Limb (tissue), 2 donors: ENCODE data around the gene LUZP4.
"Not testable (repeated sequence)": the region's sequence is repeated elsewhere in the genome, so short reads cannot be mapped to it uniquely, and the experiment has no call there.

Source experiments
- DNase-seq, 2 donors: peaks; one replicate each; pipeline ENCODE4 v3.0.0-alpha.2; 2016; ENCODE audit errors: extremely low spot score in 2 of 2

The LUZP4 gene, protein sequence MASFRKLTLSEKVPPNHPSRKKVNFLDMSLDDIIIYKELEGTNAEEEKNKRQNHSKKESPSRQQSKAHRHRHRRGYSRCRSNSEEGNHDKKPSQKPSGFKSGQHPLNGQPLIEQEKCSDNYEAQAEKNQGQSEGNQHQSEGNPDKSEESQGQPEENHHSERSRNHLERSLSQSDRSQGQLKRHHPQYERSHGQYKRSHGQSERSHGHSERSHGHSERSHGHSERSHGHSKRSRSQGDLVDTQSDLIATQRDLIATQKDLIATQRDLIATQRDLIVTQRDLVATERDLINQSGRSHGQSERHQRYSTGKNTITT

DNA sequence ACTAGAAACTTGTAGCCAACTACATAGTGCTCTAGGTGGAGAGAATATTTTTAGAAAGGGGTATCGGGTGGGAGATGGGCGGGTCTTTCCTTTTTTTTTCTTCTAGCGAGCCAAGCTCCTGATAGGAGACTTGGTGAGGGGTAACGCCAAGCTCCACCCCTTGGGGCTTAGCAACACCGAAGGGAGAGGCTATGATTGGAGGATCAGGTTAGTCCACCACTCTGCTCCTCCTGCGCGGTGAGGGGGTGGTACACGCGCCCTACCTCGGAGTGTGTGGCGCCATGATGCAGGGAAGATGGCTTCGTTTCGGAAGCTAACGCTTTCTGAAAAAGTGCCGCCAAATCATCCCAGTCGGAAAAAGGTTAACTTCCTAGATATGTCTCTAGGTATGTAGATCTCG is at the start of gene LUZP4:
TSS of gene LUZP4 (plus strand) at position 251 of the 400 bp plus-strand sequence. CDS start at position 296, 45 bp downstream.
- DNase-seq, result no peak

DNA sequence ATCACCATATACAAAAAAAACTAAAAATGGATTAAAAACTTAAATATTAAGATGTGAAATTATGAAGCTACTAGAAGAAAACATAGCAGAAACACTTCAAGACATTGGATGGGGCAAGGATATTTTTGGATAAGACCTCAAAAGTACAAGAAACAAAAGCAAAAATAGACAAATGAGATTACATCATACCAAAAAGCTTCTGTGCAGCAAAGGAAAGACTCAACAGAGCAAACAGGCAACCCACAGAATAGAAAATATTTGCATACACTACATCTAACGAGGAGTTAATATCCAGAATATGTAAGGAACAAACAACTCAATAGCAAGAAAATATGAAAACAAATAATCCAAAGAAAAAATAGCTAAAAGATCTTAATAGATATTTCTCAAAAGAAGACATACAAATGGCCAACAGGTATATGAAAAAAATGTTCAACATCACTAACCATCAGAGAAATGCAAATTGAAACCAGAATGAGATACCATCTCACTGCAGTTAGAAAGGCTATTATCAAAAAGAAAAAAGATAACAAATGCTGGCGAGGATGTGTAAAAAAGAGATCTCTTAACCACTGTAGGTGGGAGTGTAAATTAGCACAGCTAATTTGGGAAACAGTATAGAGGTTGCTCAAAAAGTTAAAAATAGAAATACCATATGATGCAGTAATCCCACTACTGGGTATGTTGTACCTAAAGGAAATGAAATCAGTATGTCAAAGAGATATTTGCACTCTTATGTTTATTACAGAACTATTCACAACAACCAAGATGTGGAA is 37.9 kb upstream of the LUZP4 start:
- no peak for DNase-seq

DNA sequence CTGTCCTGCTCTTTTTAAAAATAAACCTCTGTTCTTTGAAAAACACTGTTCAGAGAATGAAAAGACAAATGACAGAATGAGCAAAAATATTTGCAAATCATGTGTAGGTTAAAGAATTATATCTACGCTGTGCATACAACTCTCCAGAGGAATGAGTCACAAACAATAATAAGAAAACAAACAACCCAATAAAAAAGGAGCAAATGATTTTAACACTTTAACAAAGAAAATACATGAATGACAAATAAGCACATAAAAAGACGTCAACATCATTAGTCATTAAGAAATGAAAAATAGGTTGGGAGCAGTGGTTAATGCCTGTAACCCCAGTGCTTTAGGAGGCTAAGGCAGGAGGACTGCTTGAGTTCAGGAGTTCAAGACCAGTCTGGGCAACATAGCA is 34.5 kb upstream of the LUZP4 start:
- DNase-seq, result no peak

DNA sequence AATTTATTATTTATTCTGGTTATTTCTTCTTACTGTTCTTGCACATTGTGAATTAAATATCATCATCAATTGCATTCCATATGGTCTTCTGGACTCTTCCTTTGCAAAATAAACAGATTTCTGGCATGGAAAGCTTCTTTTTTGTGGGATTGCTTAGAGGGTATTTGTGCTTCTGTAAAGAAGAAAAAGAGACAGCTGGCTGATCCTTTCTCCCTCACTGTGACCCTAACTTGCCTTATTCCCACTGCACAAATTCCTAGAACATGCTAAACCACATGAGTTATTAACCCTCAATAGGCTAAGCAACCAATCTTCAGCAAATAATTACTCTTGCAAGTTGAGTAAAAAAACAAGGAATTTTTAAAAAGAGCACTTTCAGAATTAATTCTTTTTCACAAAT is 31.8 kb upstream of the LUZP4 start:
- no peak for DNase-seq

DNA sequence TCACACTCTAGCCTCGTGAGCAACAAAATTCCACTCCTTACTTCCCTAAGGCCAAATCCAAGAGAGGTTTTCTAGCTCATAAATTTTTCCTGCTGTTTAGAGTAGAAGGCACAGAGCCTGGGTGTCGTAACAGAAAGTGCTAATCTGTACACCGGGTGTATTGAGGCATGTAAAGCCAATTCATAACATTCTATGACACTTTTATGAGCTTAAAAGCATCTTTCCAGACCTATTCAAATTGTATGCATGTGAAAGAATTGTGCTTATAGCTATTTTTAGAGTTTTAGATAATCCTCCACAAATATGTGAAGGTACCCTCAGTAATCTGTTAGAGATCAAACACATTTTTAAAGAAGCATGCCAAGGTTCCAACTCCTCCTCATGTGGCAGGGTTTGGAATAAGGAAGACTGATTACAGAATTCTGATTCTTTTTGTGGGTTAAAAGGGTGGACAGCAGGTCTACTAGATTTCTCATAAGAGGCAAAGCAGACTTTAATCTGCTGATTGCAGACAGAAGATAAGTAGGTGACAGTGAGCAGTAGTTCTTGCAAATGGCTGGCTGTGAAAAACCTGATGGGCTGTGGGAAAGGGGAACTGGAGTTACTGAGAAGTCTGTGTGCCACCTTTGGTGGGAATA is 30.2 kb upstream of the LUZP4 start:
- DNase-seq, result no peak

DNA sequence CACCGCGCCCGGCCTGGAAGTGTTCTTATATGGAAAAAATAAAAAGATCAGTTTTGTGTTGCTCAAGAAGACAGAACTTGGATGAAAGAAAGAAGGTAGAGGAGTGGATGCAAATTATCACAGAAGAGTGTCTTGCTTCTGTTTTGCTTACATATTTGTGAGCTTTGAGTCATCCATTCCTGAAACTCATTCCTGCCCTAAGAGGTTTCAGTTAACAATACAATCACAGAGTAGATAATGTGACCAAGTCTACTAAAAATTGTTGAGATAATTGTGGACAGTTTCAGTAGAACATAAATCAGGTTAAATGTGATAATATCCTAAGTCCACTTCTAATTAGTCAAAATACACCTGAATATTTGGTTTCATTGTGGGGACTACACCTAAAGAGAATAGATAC is 29.2 kb upstream of the LUZP4 start:
- DNase-seq, result no peak

DNA sequence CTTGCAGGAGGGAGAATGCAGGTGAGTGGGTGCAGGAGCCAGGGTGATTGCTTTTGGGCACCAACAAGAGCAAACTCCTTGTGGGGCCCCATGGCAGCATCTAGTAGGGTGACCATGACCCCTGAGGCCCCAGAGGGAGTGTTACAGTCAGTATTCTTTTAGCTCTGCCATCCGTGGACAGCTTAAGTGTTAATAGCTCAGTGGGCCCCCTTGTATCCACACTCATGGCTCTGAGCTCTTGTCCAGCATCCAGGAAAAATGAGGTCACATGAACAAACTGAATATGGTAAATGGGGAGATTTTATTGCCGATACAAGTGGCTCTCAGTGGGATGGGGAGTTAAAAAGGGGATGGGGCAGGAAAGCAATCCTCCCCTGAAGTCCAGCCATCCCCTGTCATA is 28.4 kb upstream of the LUZP4 start:
- DNase-seq, result no peak

DNA sequence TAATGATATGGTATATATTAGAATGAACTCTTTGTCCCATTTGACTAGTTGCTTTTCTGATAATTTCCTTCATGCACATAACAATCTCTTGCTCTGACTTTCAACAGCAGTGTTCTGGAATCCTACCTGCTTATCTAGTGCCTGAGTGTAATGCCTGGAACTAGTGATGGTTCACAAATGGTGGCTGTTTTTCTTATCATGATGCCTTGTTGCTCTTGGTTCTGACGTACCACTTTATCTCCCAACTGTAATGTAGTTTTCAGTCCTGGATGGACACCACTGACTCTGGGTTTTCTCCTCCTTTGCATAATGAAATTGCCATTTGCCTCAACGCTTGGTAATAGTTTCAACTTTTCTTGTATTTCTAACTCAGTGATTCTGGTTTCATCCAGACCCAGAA is 25.5 kb upstream of the LUZP4 start:
- no peak for DNase-seq

DNA sequence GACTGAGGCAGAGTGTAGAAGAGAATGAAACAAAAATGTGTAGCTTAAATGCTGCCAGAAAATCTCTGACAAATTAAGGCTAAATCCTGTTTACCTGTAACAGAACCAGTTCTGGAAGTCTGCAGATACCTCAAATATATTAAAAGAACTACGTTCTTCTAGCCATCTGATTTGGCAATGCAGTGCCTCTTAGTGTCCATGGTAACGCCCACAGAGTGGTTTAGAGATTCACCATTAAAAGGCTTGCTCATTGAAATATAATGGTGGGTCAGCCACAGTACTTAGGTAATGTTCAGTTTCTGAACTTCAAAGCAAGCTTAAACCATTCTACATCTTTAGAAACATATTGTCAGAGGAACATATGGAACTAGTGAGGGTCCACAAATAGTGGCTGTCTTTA is 23.2 kb upstream of the LUZP4 start:
- no peak for DNase-seq

DNA sequence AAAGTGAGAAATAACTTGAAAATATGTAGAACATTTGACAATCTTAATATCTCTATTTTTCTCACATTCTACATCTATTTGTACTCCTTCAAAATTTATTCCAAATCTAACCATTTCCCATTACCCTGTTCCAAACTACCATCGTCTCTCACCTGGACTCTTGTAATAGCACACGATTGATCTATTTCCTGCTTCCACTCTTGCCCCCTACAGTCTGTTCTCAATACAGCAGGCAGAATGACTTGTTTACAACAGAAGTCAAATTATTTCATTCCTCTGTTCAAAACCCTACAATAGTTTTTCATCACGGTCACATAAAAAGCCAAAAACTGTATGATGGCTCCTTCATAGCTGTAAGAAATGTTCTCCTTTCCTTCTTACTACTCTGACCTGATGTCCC is 21.1 kb upstream of the LUZP4 start:
- no peak for DNase-seq

DNA sequence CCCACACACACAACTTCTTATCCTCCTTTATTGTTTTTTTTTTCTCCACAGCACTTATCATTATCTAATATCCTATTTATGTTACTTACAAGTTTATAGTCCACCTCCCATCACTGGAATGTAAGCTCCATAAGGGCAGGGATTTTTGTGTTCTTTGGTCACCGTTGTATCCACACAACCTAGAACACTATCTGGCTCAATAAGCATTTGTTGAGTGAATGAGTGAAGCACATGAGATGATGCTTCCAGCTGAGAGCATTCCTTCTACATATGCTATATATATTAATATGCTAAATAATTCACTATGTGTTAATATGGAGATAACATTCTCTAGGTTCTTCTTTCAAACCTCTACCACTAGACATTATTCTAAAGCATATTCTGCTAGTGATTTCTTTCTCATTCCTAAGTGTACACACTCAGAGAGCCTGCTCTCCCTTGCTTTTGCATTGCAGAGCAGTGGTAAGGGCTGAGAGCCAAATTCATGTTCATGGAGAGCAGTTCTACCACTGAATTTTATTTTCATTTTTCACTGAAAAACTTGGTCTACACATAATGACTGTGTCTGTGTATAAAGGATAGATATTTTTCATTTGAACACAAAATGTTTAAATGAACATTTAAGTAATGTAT is 20.3 kb upstream of the LUZP4 start:
- no peak for DNase-seq

DNA sequence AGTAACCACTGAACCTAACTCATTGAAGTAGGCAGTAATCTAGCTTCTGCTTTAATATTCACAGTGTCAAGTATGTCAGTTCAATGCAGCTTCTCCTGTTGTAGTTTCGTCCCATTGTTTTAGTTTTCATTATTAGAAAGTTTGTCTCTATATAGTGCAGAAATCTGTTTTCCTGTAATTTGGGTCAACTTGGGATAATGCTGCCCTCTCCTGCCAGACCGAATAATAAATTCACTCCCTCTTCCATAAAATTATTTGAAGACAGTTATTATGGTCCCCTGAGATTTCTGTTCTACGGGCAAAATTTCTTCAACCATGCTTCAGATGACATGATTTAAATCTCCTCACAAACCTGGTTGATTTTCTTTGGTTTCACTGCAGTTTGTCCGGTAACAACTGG is 4.6 kb upstream of the LUZP4 start:
- DNase-seq, result no peak

DNA sequence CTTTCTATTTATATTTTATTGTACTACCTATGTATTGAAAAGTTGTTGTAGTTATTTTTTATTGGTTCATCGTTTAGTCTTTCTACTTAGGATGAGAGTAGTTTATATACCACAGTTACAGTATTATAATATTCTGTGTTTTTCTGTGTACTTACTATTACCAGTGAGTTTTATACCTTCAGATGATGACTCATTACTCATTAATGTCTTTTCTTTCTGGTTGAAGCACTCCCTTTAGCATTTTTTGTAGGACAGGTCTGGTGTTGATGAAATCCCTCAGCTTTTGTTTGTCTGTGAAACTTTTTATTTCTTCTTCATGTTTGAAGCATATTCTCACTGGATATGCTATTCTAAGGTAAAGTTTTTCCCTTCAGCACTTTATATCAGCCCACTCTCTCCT is 7.7 kb downstream of the LUZP4 start:
- DNase-seq, result no peak

DNA sequence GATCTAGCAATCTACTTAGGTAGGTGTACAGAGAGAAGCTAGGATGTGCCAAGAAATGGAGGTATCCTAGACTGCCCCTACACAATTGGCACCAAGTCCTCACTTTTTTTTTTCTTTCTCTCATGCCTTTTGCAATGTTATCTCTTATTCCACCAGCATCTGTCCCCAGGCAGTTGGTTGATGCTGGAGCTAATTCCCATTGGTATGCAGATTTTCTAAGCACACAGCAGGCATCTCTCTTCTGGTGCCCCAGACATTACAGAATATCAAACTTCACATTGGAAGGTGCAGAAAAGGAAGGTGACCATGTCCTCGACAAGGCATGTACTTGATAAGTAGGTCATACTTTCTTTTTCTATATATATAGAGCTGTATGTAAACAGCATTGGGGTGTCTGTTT is 21.6 kb downstream of the LUZP4 start:
- no peak for DNase-seq

DNA sequence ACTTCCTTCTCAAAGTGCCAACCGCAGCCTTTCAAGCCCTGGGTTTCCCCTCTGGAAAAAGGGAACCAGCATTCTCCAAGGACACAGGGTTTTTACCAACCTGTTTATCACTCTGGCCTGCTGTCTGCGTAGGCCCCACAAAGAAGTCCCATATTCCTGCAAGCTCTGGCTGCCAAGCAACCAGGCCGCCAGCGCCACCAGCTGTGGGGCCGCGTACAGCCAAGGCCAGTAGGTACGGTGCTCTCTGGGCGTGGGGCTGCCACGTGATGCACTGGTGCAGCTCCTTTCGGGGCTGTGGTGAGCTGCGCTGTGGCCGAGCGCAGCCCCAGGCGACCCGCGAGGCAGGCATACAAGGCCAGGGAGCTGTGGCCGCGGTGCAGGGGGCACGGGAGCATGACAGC is 22.1 kb downstream of the LUZP4 start:
- peak in 1 of 2 donors; percentile 29 for DNase-seq

DNA sequence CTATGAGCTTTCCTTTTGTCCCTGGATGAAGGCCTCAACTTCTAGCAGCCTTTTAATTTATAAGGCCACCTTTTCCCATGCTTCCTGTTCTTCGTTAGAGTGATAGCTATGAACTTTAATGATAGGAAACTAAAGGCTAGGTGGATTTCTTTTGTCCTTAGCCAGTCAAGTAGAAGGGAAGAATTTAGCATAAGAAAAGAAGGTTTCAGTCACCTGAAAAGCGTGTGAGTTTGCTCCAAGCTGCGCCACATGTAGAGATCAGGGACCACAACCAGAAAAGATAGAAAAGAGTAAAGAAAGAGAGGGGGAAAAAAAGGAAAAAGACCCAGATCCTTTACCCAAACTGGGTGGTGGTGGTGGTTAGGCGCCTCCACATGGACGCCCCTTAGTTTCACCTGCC is 28.6 kb downstream of the LUZP4 start:
- DNase-seq, result no peak

DNA sequence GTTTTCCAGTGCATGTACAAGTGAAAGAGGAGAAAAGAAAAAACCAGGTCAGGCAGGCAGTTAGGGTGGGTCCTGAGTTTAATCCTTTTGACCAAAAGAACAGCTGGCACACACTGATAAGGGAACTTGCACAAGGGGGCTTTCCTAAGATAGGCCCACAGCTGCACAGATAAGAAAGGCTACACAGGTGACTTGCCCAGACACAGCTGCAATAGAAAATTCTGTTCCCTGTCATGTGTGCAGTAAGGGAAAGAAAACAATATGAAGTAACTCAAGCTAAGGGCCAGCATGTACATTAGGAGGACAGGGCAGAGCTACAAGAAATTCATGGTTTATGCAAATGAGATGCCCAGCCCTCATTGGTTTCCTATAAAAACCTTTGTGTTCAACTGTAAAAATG is 32.9 kb downstream of the LUZP4 start:
- no peak for DNase-seq

DNA sequence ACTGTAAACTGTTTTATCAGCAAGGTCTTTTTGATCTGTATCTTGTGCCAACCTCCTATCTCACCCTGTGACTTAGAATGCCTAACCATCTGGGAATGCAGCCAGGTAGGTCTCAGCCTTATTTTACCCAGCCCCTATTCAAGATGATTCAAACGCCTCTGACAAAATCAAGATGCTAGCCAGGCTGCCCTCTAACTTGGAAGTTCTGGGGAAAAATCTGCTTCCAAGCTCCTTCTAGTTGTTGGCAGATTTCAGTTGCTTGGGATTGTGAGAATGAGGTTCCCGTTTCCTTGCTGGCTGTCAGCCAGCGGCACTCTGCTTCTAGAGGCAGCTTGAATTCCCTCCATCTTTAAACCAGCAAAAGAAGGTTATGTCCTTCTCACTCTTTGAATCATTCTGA is 34.7 kb downstream of the LUZP4 start:
- DNase-seq, result peak; percentile 13 to 46

DNA sequence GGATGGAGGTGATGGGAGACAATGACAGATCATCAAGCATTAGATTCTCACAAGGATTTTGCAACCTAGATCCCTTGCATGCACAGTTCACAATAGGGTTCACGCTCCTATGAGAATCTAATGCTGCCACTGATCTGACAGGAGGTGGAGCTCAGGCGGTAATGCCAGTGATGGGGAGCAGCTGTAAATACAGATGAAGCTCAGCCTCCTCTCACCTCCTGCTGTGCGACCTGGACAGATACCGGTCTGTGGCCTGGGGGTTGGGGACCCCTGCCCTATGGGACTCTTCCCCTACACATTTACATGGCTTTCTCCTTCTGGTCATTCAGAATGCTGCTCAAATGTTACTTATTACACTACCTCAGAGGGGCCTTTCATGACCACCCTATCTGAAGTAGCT is 39.8 kb downstream of the LUZP4 start:
- not testable (repeated sequence) for DNase-seq

DNA sequence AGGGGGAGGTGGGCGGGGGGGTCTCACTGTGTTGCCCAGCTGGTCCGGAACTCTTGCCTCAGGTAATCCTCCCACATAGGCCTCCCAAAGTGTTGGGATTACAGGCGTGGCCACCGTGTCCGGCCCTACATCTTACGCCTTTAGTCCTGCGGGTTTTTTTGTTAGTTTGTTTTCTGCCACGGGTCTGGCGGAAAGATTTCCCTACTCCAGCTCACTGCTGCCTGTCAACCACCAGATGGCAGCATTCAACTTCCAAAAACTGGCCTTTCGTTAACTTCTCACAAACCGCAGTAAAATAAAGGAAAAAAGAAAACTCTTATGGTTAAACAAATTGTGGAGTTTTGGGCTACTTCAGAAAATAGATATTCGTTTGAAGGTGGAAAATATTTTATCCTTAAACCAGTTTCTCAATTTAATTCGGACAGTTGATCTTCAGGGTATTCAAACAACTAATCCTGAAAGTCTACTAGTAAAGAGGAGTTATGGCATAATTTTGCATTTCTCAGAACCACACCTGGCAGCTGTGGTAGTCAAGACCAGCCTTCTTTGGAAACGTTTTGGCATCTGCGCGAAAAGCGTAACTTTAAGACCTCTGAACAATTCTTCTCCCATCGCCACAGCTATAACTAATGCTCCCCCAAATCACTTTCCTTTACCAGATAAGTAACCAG is 41.1 kb downstream of the LUZP4 start:
- peak; percentile 53 for DNase-seq

DNA sequence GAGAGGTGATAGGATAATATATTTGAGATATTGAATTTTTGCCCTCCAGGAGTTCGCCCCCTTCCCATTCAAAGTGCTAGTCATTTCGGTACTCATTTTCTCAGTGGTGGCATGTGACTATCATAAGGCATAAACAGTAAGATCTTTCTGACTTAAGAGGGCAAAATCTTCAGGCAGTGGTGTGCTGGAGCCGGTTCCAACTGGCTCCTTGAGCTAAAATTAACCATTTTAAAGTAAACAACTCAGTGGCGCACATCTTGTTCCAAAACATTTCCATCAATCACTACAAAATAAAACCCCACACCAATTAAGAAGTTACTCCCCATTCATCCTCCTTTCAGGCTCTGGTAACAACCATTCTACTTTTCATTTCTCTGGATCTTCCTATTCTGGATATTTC is 43.3 kb downstream of the LUZP4 start:
- no peak for DNase-seq

DNA sequence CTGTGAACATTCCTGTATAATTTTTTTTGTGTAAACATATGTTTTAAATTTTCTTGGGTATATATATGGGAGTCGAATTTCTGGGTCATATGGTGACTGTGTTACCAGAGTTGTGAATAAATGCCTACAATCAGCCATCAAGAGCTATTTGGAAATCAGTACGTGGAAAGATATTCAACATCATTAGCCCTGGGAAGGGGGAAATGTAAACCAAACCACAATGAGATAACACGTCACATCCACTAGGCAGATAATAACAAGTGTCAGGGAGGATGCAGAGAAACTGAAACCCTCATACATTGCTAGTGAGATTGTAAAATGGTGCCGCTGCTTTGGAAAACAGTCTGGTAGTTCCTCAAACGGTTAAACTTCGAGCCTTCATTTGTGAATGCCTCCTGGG is 43.9 kb downstream of the LUZP4 start:
- DNase-seq, result no peak
